NCI-H774 (cell line): ENCODE data around the gene FAM124A.

Source experiments
- DNase-seq: peaks from one replicate; lab custom pipeline; 2025; lab: John Stamatoyannopoulos, UW

The FAM124A gene

DNA sequence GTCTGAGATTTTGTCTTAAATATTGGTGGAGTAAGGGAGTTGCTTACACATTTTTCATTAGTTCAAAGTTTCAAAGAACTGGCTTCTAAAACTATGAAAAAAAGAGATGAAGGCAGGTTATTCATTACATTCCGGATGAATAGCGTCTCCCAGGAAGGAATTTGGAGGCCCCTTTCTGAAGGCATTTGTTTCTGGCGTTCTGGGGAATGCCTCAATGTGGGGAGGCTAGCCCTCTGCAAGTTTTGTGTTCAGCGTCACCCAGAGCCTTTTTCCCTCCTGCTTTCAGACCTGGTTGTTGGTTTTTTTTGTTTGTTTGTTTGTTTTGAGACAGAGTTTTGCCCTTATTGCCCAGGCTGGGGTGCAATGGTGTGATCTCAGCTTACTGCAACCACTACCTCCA lies 21.0 kb downstream of the FAM124A start:
- no peak for DNase-seq

GRCh38 chr13:51243832-51244231 lies 21.6 kb downstream of the FAM124A start:
- no peak for DNase-seq

GRCh38 chr13:51244637-51245405 lies 22.6 kb downstream of the FAM124A start:
- DNase-seq, result no peak

GRCh38 chr13:51245583-51245982 lies 23.4 kb downstream of the FAM124A start:
- DNase-seq, result no peak

- DNase-seq, result no peak
These were observed 23.8 kb downstream of the FAM124A start for GRCh38 chr13:51246025-51246417.

DNA sequence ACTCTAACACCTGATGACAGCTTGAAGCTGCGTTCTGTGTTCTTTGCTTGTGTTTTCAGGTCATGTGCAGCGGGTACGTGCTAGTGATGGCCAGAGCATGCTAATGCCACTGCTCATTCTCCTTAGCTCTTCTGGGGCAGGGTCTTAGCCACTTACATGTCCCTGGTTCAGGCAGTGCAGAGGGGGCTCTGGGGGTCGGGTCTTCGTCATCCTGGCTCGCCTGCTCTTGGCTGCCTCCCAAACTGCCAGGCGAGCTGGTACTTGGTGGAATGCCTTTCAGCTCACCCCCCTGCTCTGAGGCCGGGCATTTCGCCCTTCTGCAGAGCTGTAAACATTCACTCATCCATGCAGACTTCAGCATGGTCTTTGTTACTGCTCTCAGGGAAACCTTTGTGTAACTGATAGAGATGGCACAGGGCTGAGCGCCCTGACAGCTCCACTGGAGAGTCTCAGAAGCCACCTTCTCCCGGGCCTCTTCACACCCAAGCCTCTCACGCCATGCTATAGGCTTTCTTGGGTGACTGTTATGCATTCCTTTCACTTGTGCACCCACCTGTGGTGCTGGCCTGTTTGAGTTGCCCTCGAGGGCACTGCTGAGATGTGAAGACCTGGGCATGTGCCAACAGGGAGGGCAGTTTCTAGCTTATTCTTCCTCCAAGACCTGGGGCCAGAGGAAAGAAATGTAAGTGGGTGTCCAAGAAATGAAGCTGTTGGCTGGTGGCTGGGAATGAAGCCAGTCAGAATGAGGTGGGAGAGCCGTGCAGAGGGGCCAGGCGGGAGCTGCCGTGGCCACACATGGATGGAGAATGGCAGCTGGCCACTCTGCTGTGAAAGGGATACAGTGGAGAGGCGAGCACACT lies 24.4 kb downstream of the FAM124A start:
- no peak for DNase-seq

DNA sequence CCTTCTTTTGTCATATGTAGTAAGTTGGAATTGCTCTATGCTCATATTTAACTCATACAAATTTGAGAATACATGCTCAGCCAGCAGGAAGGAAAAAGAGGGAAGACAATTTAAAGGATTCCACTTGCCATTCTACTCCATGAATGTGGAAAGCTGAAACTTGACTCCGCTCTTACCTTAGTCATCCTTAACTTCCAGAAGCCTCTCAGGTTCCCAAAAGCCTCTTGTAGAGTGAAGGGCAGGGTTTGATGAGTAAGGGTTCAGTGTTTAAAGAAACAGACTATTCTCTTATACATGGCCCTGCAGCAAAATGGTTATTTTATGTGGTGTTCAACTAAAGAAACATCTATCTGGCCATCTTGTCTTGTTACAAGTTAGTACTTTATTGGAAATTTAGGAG lies 27.1 kb downstream of the FAM124A start:
- DNase-seq, result no peak

GRCh38 chr13:51249770-51250741 lies 27.9 kb downstream of the FAM124A start:
- no peak for DNase-seq

GRCh38 chr13:51251480-51251879 lies 29.3 kb downstream of the FAM124A start:
- no peak for DNase-seq

GRCh38 chr13:51252954-51253532 lies 30.8 kb downstream of the FAM124A start:
- DNase-seq, result no peak

- DNase-seq, result no peak
These were observed 33.4 kb downstream of the FAM124A start for GRCh38 chr13:51255556-51255955.

- no peak for DNase-seq
These were observed 35.0 kb downstream of the FAM124A start for GRCh38 chr13:51257187-51257586.

DNA sequence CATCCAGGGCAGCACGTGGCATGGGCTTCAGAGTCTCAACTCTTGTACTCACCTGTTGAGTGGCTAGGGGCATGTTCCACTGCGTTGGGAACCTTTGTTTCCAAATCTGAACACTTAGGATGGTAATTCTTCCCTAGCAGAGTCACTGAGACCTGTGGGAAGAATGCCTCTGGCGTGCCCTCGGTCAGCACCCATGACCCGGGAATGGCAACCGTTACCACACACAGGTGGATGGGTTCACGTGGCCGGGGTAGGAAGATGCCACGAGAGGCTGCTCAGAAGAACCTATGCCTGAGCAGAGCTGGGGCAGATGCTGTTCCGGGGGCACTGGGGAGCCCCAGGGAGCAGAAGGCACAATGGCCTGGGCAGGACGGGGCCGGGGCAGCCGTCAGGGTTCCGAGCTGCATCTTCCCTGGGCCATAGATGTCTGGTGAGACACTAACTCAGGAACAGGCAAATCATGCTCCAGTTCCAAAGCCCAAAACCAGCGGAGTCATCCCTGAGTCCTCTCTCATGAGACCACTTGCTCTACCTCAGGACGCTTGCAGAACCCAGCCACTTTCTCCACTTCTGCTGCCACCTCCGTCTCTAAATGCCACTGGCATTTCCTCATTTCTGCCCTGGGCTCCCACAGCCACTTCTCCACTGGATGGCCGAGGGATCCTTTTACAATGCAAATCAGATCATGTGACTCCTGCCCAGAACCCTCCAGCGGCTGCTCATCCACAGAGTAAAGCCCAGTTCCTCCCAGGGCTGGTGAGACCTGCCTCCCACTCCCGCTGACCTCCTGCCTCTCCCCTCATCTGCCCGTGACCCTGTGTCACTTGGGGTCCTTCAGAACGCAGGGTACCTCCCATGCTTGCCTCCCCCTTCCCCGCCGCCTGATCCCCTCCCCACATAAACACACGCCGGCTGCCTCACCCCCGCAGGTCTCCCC lies 36.7 kb downstream of the FAM124A start:
- no peak for DNase-seq

DNA sequence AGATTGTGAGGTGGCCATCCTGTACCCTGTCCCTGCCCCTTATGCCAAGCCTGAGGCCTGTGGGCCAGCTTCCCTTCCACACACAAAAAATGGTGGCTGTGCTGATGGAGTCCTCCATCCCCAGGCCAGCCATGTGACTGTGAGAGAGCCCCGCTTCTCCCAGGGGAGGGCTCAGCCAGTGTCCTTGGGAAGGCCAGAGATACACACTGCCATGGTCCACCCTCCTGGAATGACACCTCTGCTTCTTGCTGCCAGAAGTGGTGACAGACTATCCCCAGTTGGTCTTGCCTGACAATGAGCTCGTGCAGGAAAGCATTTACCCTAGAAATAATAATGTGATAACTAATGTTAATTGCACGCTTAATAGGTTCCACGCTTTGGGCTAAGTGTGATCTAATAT lies 38.0 kb downstream of the FAM124A start:
- no peak for DNase-seq

- DNase-seq, result no peak
These were observed 39.5 kb downstream of the FAM124A start for GRCh38 chr13:51261610-51262249.

- DNase-seq, result no peak
These were observed 40.5 kb downstream of the FAM124A start for GRCh38 chr13:51262501-51263211.

GRCh38 chr13:51266642-51267041 lies 44.4 kb downstream of the FAM124A start:
- no peak for DNase-seq

GRCh38 chr13:51267622-51268021 lies 45.4 kb downstream of the FAM124A start:
- no peak for DNase-seq

GRCh38 chr13:51269039-51269438 lies 46.8 kb downstream of the FAM124A start:
- no peak for DNase-seq
